CD14-positive monocyte (primary cell): Measurements from ENCODE around the gene CLCN5. TPM values are rescaled to one million over a fixed set of nuclear protein-coding genes. Genes with fewer than 3 reads are reported as not detected.

Source experiments
- DNase-seq, 3 donors: peaks; one replicate each; pipeline ENCODE4 v3.0.0-alpha.2; 2011 to 2022
- H2AFZ ChIP-seq: 2 replicates; pipeline ENCODE4 v1.6.0; 2012; ENCODE audit warnings: mild to moderate bottlenecking, low read depth, low read length, inconsistent platforms; ENCODE audit not compliant: insufficient read depth, poor library complexity, severe bottlenecking
- H3K27ac ChIP-seq, 2 donors: 1 replicate in 1 of 2; 2 replicates in 1 of 2; pipeline ENCODE4 v1.5.1; 2012 to 2013; ENCODE audit warnings: low read length in 2 of 2, control low read depth in 1 of 2, inconsistent platforms in 1 of 2, low read depth in 1 of 2, mild to moderate bottlenecking in 1 of 2
- H3K27me3 ChIP-seq, 2 donors: one replicate each; pipeline versions ENCODE4 v1.6.0 to v1.6.1; 2011 to 2013; ENCODE audit warnings: low read length in 2 of 2; ENCODE audit not compliant: control insufficient read depth in 2 of 2, insufficient read depth in 2 of 2
- H3K36me3 ChIP-seq, 2 donors: replicated peaks in 1 of 2; 1 replicate in 1 of 2; 2 replicates in 1 of 2; pipeline versions ENCODE4 v1.5.1 to v1.6.1; 2012 to 2013; ENCODE audit warnings: low read length in 2 of 2, control low read depth in 1 of 2, inconsistent platforms in 1 of 2, mild to moderate bottlenecking in 1 of 2; ENCODE audit not compliant: insufficient read depth in 2 of 2, control insufficient read depth in 1 of 2
- H3K4me1 ChIP-seq, 2 donors: 1 replicate in 1 of 2; 2 replicates in 1 of 2; pipeline versions ENCODE4 v1.5.1 to v1.6.1; 2012 to 2013; ENCODE audit warnings: low read length in 2 of 2, control low read depth in 1 of 2, inconsistent platforms in 1 of 2, mild to moderate bottlenecking in 1 of 2, moderate library complexity in 1 of 2; ENCODE audit not compliant: insufficient read depth in 2 of 2, control insufficient read depth in 1 of 2
- H3K4me2 ChIP-seq: replicated peaks from 2 replicates; pipeline ENCODE3; 2012; ENCODE audit warnings: low read length, moderate library complexity, mild to moderate bottlenecking; ENCODE audit not compliant: poor library complexity, severe bottlenecking; ENCODE audit errors: extremely low read depth
- H3K4me3 ChIP-seq, 3 experiments: fragments of 200-600 bp in 1 of 3; sonication (generic) in 1 of 3; replicated peaks in 1 of 3; 1 replicate in 2 of 3; 2 replicates in 1 of 3; pipeline ENCODE4 v1.5.1; 2011 to 2013; ENCODE audit warnings: low read length in 3 of 3, mild to moderate bottlenecking in 3 of 3, control low read depth in 2 of 3, low read depth in 2 of 3, inconsistent platforms in 1 of 3, moderate library complexity in 1 of 3
- H3K79me2 ChIP-seq: 2 replicates; pipeline ENCODE4 v1.6.0; 2012; ENCODE audit warnings: mild to moderate bottlenecking, control low read depth, inconsistent platforms, low read length, moderate library complexity; ENCODE audit not compliant: insufficient read depth
- H3K9ac ChIP-seq: 2 replicates; pipeline ENCODE4 v1.6.0; 2017; ENCODE audit warnings: low read length, mild to moderate bottlenecking; ENCODE audit not compliant: insufficient read depth, poor library complexity, severe bottlenecking
- H3K9me3 ChIP-seq, 2 donors: replicated peaks in 1 of 2; 1 replicate in 1 of 2; 2 replicates in 1 of 2; pipeline versions ENCODE4 v1.5.1 to v1.6.1; 2012 to 2013; ENCODE audit warnings: low read length in 2 of 2, control low read depth in 1 of 2; ENCODE audit not compliant: control insufficient read depth in 1 of 2, insufficient read depth in 1 of 2
- H4K20me1 ChIP-seq: 2 replicates; pipeline ENCODE4 v1.6.0; 2012; ENCODE audit warnings: mild to moderate bottlenecking, low read length, control low read depth, moderate library complexity; ENCODE audit not compliant: insufficient read depth
- H3K27ac Mint-ChIP-seq, 7 donors: one replicate each; pipeline ENCODE4 v1.8.0; 2020; ENCODE audit warnings: mild to moderate bottlenecking in 7 of 7, mixed read lengths in 7 of 7, moderate library complexity in 6 of 7, inconsistent platforms in 2 of 7
- H3K27me3 Mint-ChIP-seq, 3 donors: one replicate each; pipeline ENCODE4 v1.8.0; 2021 to 2022; ENCODE audit warnings: low read depth in 3 of 3, mild to moderate bottlenecking in 3 of 3, mixed read lengths in 3 of 3, moderate library complexity in 3 of 3, inconsistent platforms in 1 of 3
- H3K36me3 Mint-ChIP-seq, 2 donors: one replicate each; pipeline ENCODE4 v1.8.0; 2020; ENCODE audit warnings: mixed read lengths in 2 of 2, inconsistent platforms in 1 of 2, mild to moderate bottlenecking in 1 of 2
- H3K4me1 Mint-ChIP-seq: one replicate; pipeline ENCODE4 v1.8.0; 2020; ENCODE audit warnings: mild to moderate bottlenecking, mixed read lengths
- H3K4me3 Mint-ChIP-seq, 2 donors: one replicate each; pipeline ENCODE4 v1.8.0; 2020; ENCODE audit warnings: mild to moderate bottlenecking in 2 of 2, mixed read lengths in 2 of 2, moderate library complexity in 1 of 2
- H3K9me3 Mint-ChIP-seq, 7 donors: one replicate each; pipeline ENCODE4 v1.8.0; 2020 to 2022; ENCODE audit warnings: mixed read lengths in 7 of 7, mild to moderate bottlenecking in 6 of 7, moderate library complexity in 6 of 7, inconsistent platforms in 2 of 7
- CTCF ChIP-seq: fragments of 200-600 bp; IDR thresholded peaks from one replicate; pipeline ENCODE4 v1.8.0; 2022; ENCODE audit warnings: antibody characterized with exemption, mild to moderate bottlenecking
- WGBS: methylation state at CpG from one replicate; pipeline ENCODE4 v1.1.5; 2013; ENCODE audit warnings: missing lambda C conversion rate; ENCODE audit not compliant: insufficient coverage; 5-methylcytosine and 5-hydroxymethylcytosine counted together
- intact Hi-C, 2 donors: fragments of 100-400 bp; cut with micrococcal nuclease; formaldehyde crosslinking; loops; one replicate each; pipeline versions ENCODE4 v1.15.0 to v1.15.1; 2023
- polyA plus RNA-seq, 3 donors: library from polyadenylated mRNA; depleted of rRNA in 1 of 3; unstranded in 2 of 3; stranded (reverse) in 1 of 3; fragments of 300-500 nt in 2 of 3; fragments of >200 nt in 1 of 3; fragmentation: Illumina TruSeq in 2 of 3; gene quantifications; 1 replicate in 2 of 3; 2 replicates in 1 of 3; pipeline ENCODE4 v1.2.3, GENCODE V29; 2012 to 2021

Gene CLCN5
- polyA plus RNA-seq, 3 donors, result 4.1 to 4.2 (median 4.1) TPM

GRCh38 chrX:49992853-49993252, 70.5 kb downstream of the CLCN5 start:
- Histone ChIP-seq H3K4me3 (no peak overlapping the region), H3K9ac (no peak overlapping the region), H2AFZ (no peak overlapping the region), H3K4me2 (no peak overlapping the region), H3K9me3 (no peaks in the 10 kb centered on the region), H3K27me3 (no peaks in the 10 kb centered on the region), H4K20me1 (no peaks in the 10 kb centered on the region), H3K79me2 (no peaks in the 10 kb centered on the region), H3K36me3 (no peaks in the 10 kb centered on the region), H3K4me1 (peaks cover 5 to 6% of the 10 kb centered on the region in 2 donors), H3K27ac (no peak overlapping the region)
- peaks cover 18% of the 10 kb centered on the region for H3K4me1 Mint-ChIP-seq
- peaks cover 1 to 9% (median 3%) of the 10 kb centered on the region in 3 donors for H3K27me3 Mint-ChIP-seq
- TF ChIP-seq CTCF, result no peak
- H3K9me3 Mint-ChIP-seq, result peaks cover 0 to 5% (median 0%) of the 10 kb centered on the region in 7 donors
- intact Hi-C loops, result no loop called here
- H3K4me3 Mint-ChIP-seq, result no peak overlapping the region
- no peak overlapping the region for H3K27ac Mint-ChIP-seq
- WGBS, result no CpG with 5 or more reads among the region's 1 CpG
- no peak for DNase-seq
- peaks cover 0 to 7% of the 10 kb centered on the region in 2 donors for H3K36me3 Mint-ChIP-seq

- H3K9ac ChIP-seq, result no peak overlapping the region
- peaks cover 5 to 6% of the 10 kb centered on the region in 2 donors for H3K4me1 ChIP-seq
- peaks cover 3 to 9% (median 4%) of the 10 kb centered on the region in 3 donors for H3K27me3 Mint-ChIP-seq
- H3K9me3 Mint-ChIP-seq, result peaks cover 0 to 5% (median 0%) of the 10 kb centered on the region in 7 donors
- H3K36me3 ChIP-seq, result no peaks in the 10 kb centered on the region
- H3K4me3 ChIP-seq, result no peak overlapping the region
- no peaks in the 10 kb centered on the region for H3K79me2 ChIP-seq
- no peak overlapping the region for H3K27ac Mint-ChIP-seq
- TF ChIP-seq CTCF, result no peak
- H3K9me3 ChIP-seq, result no peaks in the 10 kb centered on the region
- no peak overlapping the region for H2AFZ ChIP-seq
- no CpG with 5 or more reads among the region's 1 CpG for WGBS
- peaks cover 0 to 7% of the 10 kb centered on the region in 2 donors for H3K36me3 Mint-ChIP-seq
- intact Hi-C loops, result no loop called here
- H3K27ac ChIP-seq, result no peak overlapping the region
- no peaks in the 10 kb centered on the region for H3K27me3 ChIP-seq
- H3K4me3 Mint-ChIP-seq, result no peak overlapping the region
- DNase-seq, result no peak
- H4K20me1 ChIP-seq, result no peaks in the 10 kb centered on the region
- H3K4me2 ChIP-seq, result no peak overlapping the region
- peaks cover 19% of the 10 kb centered on the region for H3K4me1 Mint-ChIP-seq
Measured at GRCh38 chrX:49993661-49994060, 71.3 kb downstream of the CLCN5 start.
